ENCODE data around the gene ATG101. TPM values are rescaled to one million over a fixed set of nuclear protein-coding genes. Genes with fewer than 3 reads are reported as not detected.

Gene ATG101
- total RNA-seq, 2 experiments from 2014 or later = 38.0 to 53.9 TPM

DNA sequence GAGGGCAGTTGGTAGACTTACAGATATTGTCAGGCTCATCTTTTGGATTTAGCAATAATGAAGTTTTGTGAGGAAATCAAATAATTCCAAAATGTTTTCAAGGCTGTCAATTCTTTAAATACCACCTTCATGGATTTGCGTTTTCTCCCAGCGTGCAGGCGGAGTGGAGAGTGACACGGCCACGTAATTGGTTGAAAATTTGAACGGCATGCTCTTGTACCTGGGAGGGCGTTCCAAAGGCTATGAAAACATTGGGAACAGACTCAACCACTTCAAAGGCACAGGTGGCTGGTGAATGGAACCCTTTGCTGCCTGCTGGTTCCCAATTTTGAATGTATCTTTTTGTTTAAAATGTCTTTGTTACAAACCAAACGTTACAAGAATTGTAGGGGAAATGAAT lies 22.1 kb downstream of the ATG101 start:
- BruUV-seq (replicated peaks) = no TSS peak
- Histone ChIP-seq H3K36me3 (ENCODE audit: insufficient read depth, low read length) (0 out of 2 replicates have a peak, but pooled peaks cover 4% of the 10 kb centered on the region), H3K79me2 (ENCODE audit: insufficient read depth, low read depth, low read length) (no peaks in the 10 kb centered on the region), H3K9me3 (ENCODE audit: low read length) (no peaks in the 10 kb centered on the region), H3K27ac (ENCODE audit: low read depth, low read length, poor library complexity, severe bottlenecking) (no peak overlapping the region), H2AFZ (ENCODE audit: low read length) (no peak overlapping the region), H3K9me2 (ENCODE audit: insufficient read depth, low read length) (no peaks in the 10 kb centered on the region), H3K4me2 (ENCODE audit: low read length) (no peak overlapping the region), H4K20me1 (ENCODE audit: insufficient read depth, low read length) (no peaks in the 10 kb centered on the region), H3K4me3 (ENCODE audit: low read depth, low read length, poor library complexity, severe bottlenecking) (no peak overlapping the region), H3K4me1 (ENCODE audit: insufficient read depth, low read length, poor library complexity, severe bottlenecking) (peaks cover 39% of the 10 kb centered on the region)
- no peak for TF ChIP-seq EZH2phosphoT487 (IDR thresholded peaks at IDR 0.05; ENCODE audit: borderline replicate concordance, low read depth, low read length)
- TF ChIP-seq, protein P1, sequence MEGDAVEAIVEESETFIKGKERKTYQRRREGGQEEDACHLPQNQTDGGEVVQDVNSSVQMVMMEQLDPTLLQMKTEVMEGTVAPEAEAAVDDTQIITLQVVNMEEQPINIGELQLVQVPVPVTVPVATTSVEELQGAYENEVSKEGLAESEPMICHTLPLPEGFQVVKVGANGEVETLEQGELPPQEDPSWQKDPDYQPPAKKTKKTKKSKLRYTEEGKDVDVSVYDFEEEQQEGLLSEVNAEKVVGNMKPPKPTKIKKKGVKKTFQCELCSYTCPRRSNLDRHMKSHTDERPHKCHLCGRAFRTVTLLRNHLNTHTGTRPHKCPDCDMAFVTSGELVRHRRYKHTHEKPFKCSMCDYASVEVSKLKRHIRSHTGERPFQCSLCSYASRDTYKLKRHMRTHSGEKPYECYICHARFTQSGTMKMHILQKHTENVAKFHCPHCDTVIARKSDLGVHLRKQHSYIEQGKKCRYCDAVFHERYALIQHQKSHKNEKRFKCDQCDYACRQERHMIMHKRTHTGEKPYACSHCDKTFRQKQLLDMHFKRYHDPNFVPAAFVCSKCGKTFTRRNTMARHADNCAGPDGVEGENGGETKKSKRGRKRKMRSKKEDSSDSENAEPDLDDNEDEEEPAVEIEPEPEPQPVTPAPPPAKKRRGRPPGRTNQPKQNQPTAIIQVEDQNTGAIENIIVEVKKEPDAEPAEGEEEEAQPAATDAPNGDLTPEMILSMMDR (conservative IDR thresholded peaks at IDR 0.05; ENCODE audit: low read length) = no peak
- ChIA-PET POLR2A (no interaction called here), CTCF (ENCODE audit: unreplicated experiment) (no interaction called here)
- DNase-seq (ENCODE audit: low spot score) = no peak
- intact Hi-C loops (cut with micrococcal nuclease; ENCODE audit: unreplicated experiment) = no loop called here

DNA sequence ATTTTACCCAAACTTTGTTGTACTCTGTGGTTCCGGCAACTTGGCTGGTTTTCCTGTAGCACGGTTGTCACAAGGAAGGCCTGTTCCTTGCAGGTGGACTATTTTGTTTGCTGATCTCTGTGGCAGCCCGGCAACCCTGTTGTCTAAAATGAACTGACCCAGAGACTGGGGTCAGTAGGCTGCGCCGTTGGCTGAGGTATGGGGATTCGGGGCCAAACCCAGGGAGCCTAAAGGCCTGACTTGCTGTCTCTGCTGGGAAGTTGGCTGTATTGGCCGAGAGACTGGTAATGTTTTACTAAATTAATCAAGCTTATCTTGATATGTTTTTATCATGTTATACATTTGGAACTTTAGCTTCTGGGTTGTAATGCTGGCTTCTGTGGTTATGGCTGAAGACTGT lies 23.6 kb downstream of the ATG101 start:
- no peak for TF ChIP-seq EZH2phosphoT487 (IDR thresholded peaks at IDR 0.05; ENCODE audit: borderline replicate concordance, low read depth, low read length)
- TF ChIP-seq, protein P1 (conservative IDR thresholded peaks at IDR 0.05; ENCODE audit: low read length) = no peak
- POLR2A ChIA-PET = interaction anchor here (0.7 kb wide), 1 partner anchor 12 kb away, joined by 3 read pairs; no protein-coding TSS in a partner anchor
- BruUV-seq (replicated peaks) = no TSS peak

DNA sequence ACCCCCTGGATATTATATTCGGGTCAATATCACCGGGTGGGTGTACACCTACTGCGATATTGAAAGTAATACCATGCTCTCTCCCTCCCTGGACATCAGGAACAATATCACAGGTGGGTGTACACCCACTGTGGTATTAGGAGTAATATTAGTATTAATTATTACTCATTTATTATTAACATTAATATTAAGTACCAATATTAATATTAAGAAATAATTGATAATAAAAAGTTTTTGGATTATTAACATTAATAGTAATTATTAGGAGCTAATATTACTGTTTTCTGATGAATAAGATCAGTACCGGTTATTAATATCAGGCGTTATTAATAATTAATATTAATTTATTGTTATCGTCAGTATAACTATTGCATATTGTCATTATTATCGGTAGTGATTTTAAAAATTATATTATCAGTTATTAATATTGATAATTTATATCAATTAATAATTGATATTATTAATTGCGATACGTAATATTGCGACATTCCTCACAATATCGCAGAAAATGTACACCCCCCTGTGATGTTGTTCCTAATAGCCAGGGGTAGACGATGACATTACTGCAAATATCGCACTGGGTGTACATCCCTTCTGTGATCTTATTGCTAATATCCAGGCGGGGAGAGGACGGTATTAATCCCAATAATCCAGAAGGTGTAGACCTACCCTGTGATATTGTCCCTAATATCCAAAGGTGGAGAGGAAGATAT lies 26.7 kb downstream of the ATG101 start:
- ChIA-PET CTCF (ENCODE audit: unreplicated experiment) (no interaction called here), POLR2A (no interaction called here)
- no peaks in the 10 kb centered on the region for H3K79me2 ChIP-seq (ENCODE audit: insufficient read depth, low read depth, low read length)
- no TSS peak for BruUV-seq (replicated peaks)
- no peaks in the 10 kb centered on the region for H3K9me3 ChIP-seq (ENCODE audit: low read length)
- DNase-seq (ENCODE audit: low spot score) = no peak
- H3K4me2 ChIP-seq (ENCODE audit: low read length) = no peak overlapping the region
- H2AFZ ChIP-seq (ENCODE audit: low read length) = no peak overlapping the region
- intact Hi-C loops (cut with micrococcal nuclease; ENCODE audit: unreplicated experiment) = no loop called here
- H3K9me2 ChIP-seq (ENCODE audit: insufficient read depth, low read length) = no peaks in the 10 kb centered on the region
- H3K4me3 ChIP-seq (ENCODE audit: low read depth, low read length, poor library complexity, severe bottlenecking) = no peak overlapping the region
- no peak overlapping the region for H3K27ac ChIP-seq (ENCODE audit: low read depth, low read length, poor library complexity, severe bottlenecking)
- TF ChIP-seq, protein P1 (conservative IDR thresholded peaks at IDR 0.05; ENCODE audit: low read length) = no peak
- TF ChIP-seq EZH2phosphoT487 (IDR thresholded peaks at IDR 0.05; ENCODE audit: borderline replicate concordance, low read depth, low read length) = no peak
- no peaks in the 10 kb centered on the region for H3K4me1 ChIP-seq (ENCODE audit: insufficient read depth, low read length, poor library complexity, severe bottlenecking)
- no peaks in the 10 kb centered on the region for H4K20me1 ChIP-seq (ENCODE audit: insufficient read depth, low read length)
- H3K36me3 ChIP-seq (ENCODE audit: insufficient read depth, low read length) = peaks cover 12% of the 10 kb centered on the region; the same call in 1 of the 2 replicates

More for the DNA sequence above, 23.6 kb downstream of the ATG101 start:
- Histone ChIP-seq H3K4me3 (ENCODE audit: low read depth, low read length, poor library complexity, severe bottlenecking) (no peak overlapping the region), H2AFZ (ENCODE audit: low read length) (no peak overlapping the region), H3K27ac (ENCODE audit: low read depth, low read length, poor library complexity, severe bottlenecking) (no peak overlapping the region), H3K36me3 (ENCODE audit: insufficient read depth, low read length) (0 out of 2 replicates have a peak, but pooled peaks cover 4% of the 10 kb centered on the region), H3K79me2 (ENCODE audit: insufficient read depth, low read depth, low read length) (no peaks in the 10 kb centered on the region), H3K9me3 (ENCODE audit: low read length) (no peaks in the 10 kb centered on the region), H3K4me2 (ENCODE audit: low read length) (no peak overlapping the region), H3K9me2 (ENCODE audit: insufficient read depth, low read length) (no peaks in the 10 kb centered on the region), H3K4me1 (ENCODE audit: insufficient read depth, low read length, poor library complexity, severe bottlenecking) (peaks cover 26% of the 10 kb centered on the region), H4K20me1 (ENCODE audit: insufficient read depth, low read length) (no peaks in the 10 kb centered on the region)
- CTCF ChIA-PET (ENCODE audit: unreplicated experiment) = no interaction called here
- intact Hi-C loops (cut with micrococcal nuclease; ENCODE audit: unreplicated experiment) = no loop called here
- no peak for DNase-seq (ENCODE audit: low spot score)

All from OCI-LY7 (cell line).